ENCODE measurements around the gene OR4N2. TPM values are rescaled to one million over a fixed set of nuclear protein-coding genes. Genes with fewer than 3 reads are reported as not detected.

OR4N2 gene
- total RNA-seq, 2 experiments from 2014 or later = not detected

- Mint-ChIP-seq H3K9me3 (no peaks in the 10 kb centered on the region), H3K27ac (no peak overlapping the region), H3K4me1 (no peaks in the 10 kb centered on the region), H3K4me3 (no peak overlapping the region), H3K27me3 (peaks cover 6% of the 10 kb centered on the region), H3K36me3 (no peaks in the 10 kb centered on the region)
- POLR2A ChIA-PET = no interaction called here
- ATAC-seq (ENCODE audit: low read depth) (no peak), DNase-seq (no peak)
These were observed 74.6 kb downstream of the OR4N2 start for GRCh38 chr14:19878029-19878642.

Other genes with a start within 250 kb of the OR4N2 start
- gene OR11H2, start 89.9 kb upstream of the OR4N2 start, total RNA-seq = not detected
- gene OR4Q3, start 60.2 kb upstream of the OR4N2 start, total RNA-seq = not detected
- not detected for gene OR4M1, start 30.3 kb upstream of the OR4N2 start, total RNA-seq
- not detected for gene OR4K2, start 71.4 kb downstream of the OR4N2 start, total RNA-seq
- gene OR4K5, start 116.8 kb downstream of the OR4N2 start, total RNA-seq = not detected
- not detected for gene OR4K1, start 127.1 kb downstream of the OR4N2 start, total RNA-seq
- not detected for gene OR4K15, start 171.8 kb downstream of the OR4N2 start, total RNA-seq
- not detected for gene OR4Q2, start 198.4 kb downstream of the OR4N2 start, total RNA-seq
- not detected for gene OR4K14, start 215.5 kb downstream of the OR4N2 start, total RNA-seq
- gene OR4K13, start 232.3 kb downstream of the OR4N2 start, total RNA-seq = not detected